Natural killer cell (primary cell): ENCODE results near the gene GABRB3. TPM values are rescaled to one million over a fixed set of nuclear protein-coding genes. Genes with fewer than 3 reads are reported as not detected.

Experiments used
- ATAC-seq, 3 donors: fragments of 150-1000 bp in 2 of 3; fragments of 200-7000 bp in 1 of 3; cut with Tn5 transposase; 1 replicate in 1 of 3; 2 replicates in 2 of 3; pipeline ENCODE4 v1.10.0; 2021; ENCODE audit warnings: mild to moderate bottlenecking in 2 of 3, moderate library complexity in 2 of 3
- DNase-seq, 2 donors: peaks; one replicate each; pipeline versions ENCODE4 v3.0.0 to v3.0.0-alpha.2; 2013 to 2021; ENCODE audit warnings: mixed read lengths in 1 of 2
- H3K27ac ChIP-seq: one replicate; pipeline ENCODE4 v1.5.1; 2013; ENCODE audit warnings: mild to moderate bottlenecking, low read length
- H3K27me3 ChIP-seq: one replicate; pipeline ENCODE4 v1.6.1; 2013; ENCODE audit warnings: low read length; ENCODE audit not compliant: control insufficient read depth, insufficient read depth
- H3K36me3 ChIP-seq: one replicate; pipeline ENCODE4 v1.6.1; 2013; ENCODE audit warnings: low read length; ENCODE audit not compliant: control insufficient read depth, insufficient read depth
- H3K4me1 ChIP-seq: one replicate; pipeline ENCODE4 v1.6.1; 2013; ENCODE audit warnings: low read length; ENCODE audit not compliant: control insufficient read depth, insufficient read depth
- H3K4me3 ChIP-seq: one replicate; pipeline ENCODE4 v1.5.1; 2013; ENCODE audit warnings: low read length
- H3K9me3 ChIP-seq: one replicate; pipeline ENCODE4 v1.6.1; 2013; ENCODE audit warnings: low read length; ENCODE audit not compliant: control insufficient read depth, insufficient read depth
- H3K27ac Mint-ChIP-seq, 2 donors: one replicate each; pipeline ENCODE4 v1.8.0; 2022; ENCODE audit warnings: mild to moderate bottlenecking in 2 of 2, mixed read lengths in 2 of 2, moderate library complexity in 1 of 2
- H3K27me3 Mint-ChIP-seq, 2 donors: one replicate each; pipeline ENCODE4 v1.8.0; 2022; ENCODE audit warnings: low read depth in 2 of 2, mixed read lengths in 2 of 2
- H3K36me3 Mint-ChIP-seq: one replicate; pipeline ENCODE4 v1.8.0; 2022; ENCODE audit warnings: mixed read lengths
- H3K4me1 Mint-ChIP-seq, 2 donors: one replicate each; pipeline ENCODE4 v1.8.0; 2022; ENCODE audit warnings: mixed read lengths in 2 of 2
- H3K4me3 Mint-ChIP-seq: one replicate; pipeline ENCODE4 v1.8.0; 2022; ENCODE audit warnings: mild to moderate bottlenecking, moderate library complexity, mixed read lengths
- H3K9me3 Mint-ChIP-seq, 2 donors: one replicate each; pipeline ENCODE4 v1.8.0; 2022; ENCODE audit warnings: mixed read lengths in 2 of 2
- WGBS: methylation state at CpG from one replicate; pipeline ENCODE4 v1.1.7; 2013; ENCODE audit warnings: missing lambda C conversion rate; ENCODE audit not compliant: insufficient coverage; 5-methylcytosine and 5-hydroxymethylcytosine counted together
- intact Hi-C: fragments of 100-400 bp; cut with micrococcal nuclease; formaldehyde crosslinking; loops from one replicate; pipeline ENCODE4 v1.14.2; 2022
- total RNA-seq, 4 donors: library from RNA; stranded (reverse); fragments of 120-200 nt in 1 of 4; gene quantifications; one replicate each; pipeline versions ENCODE4 v1.2.3 to v1.2.4, GENCODE V29; 2013 to 2022
- TF ChIP-seq, protein P1 (sequence below): fragments of 200-600 bp; IDR thresholded peaks from one replicate; pipeline ENCODE4 v1.8.0; 2022; ENCODE audit warnings: antibody characterized with exemption

The GABRB3 gene
- total RNA-seq, 3 donors from 2014 or later (not counting 1 experiment from before 2014, with no cell fraction given), result not detected

DNA sequence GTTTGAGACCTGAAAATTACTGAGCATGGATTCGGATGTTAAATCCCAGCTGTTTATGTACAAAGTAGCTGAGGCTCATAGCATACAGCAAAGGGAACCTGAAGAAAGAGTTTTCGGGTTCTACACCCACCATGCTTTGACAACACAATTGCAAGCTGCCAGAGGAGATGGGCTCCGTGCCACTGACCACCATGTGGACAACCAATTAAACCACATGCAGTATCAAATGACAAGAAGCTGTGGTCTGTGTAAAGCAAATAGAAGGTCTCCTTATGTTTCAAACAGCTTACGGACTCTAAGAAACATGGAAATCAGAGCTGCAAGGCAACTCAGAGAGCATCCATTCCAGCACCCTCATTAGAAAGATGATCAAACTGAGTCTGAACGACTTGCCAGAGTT lies 12.9 kb downstream of the GABRB3 start:
- no peak for DNase-seq
- Mint-ChIP-seq H3K36me3 (no peaks in the 10 kb centered on the region), H3K4me1 (no peaks in the 10 kb centered on the region), H3K27ac (no peak overlapping the region), H3K4me3 (no peak overlapping the region), H3K27me3 (no peaks in the 10 kb centered on the region), H3K9me3 (peaks cover 2 to 11% of the 10 kb centered on the region in 2 donors)
- no peaks in the 10 kb centered on the region for H3K9me3 ChIP-seq
- H3K4me3 ChIP-seq, result no peak overlapping the region
- no peaks in the 10 kb centered on the region for H3K27me3 ChIP-seq
- no peak for ATAC-seq
- 61% methylated on average over 4 of the region's 5 CpGs for WGBS
- TF ChIP-seq, protein P1, sequence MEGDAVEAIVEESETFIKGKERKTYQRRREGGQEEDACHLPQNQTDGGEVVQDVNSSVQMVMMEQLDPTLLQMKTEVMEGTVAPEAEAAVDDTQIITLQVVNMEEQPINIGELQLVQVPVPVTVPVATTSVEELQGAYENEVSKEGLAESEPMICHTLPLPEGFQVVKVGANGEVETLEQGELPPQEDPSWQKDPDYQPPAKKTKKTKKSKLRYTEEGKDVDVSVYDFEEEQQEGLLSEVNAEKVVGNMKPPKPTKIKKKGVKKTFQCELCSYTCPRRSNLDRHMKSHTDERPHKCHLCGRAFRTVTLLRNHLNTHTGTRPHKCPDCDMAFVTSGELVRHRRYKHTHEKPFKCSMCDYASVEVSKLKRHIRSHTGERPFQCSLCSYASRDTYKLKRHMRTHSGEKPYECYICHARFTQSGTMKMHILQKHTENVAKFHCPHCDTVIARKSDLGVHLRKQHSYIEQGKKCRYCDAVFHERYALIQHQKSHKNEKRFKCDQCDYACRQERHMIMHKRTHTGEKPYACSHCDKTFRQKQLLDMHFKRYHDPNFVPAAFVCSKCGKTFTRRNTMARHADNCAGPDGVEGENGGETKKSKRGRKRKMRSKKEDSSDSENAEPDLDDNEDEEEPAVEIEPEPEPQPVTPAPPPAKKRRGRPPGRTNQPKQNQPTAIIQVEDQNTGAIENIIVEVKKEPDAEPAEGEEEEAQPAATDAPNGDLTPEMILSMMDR, result no peak
- H3K36me3 ChIP-seq, result no peaks in the 10 kb centered on the region
- H3K27ac ChIP-seq, result no peak overlapping the region
- intact Hi-C loops, result no loop called here
- H3K4me1 ChIP-seq, result no peaks in the 10 kb centered on the region

DNA sequence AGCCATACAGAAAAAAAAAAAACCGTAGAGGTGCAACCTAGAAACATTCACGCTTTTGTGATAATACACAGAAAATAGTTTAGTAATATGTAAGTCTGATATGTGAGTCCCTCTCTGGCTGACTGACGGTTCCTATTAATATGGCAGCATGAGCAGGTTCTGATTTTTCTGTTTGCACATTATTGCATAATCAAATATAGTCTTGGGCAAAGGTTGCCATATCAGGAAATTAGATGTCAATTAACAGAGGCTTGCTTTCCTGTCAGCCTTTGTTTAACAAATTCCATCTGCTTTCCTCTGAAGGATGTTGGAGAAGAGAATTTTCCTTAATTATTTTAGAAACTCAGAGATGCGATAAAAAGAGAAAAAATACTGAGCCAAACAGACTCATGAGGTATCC lies 14.8 kb downstream of the GABRB3 start:
- Mint-ChIP-seq H3K36me3 (no peaks in the 10 kb centered on the region), H3K4me1 (no peaks in the 10 kb centered on the region), H3K4me3 (no peak overlapping the region), H3K9me3 (peaks cover 14 to 20% of the 10 kb centered on the region in 2 donors), H3K27me3 (no peaks in the 10 kb centered on the region), H3K27ac (no peak overlapping the region)
- H3K4me1 ChIP-seq, result no peaks in the 10 kb centered on the region
- intact Hi-C loops, result no loop called here
- TF ChIP-seq, protein P1, result no peak
- no peak overlapping the region for H3K4me3 ChIP-seq
- no peak overlapping the region for H3K27ac ChIP-seq
- no peaks in the 10 kb centered on the region for H3K9me3 ChIP-seq
- no peaks in the 10 kb centered on the region for H3K27me3 ChIP-seq
- H3K36me3 ChIP-seq, result no peaks in the 10 kb centered on the region
- DNase-seq, result no peak
- no peak for ATAC-seq
- 42% methylated on average over 4 of the region's 4 CpGs for WGBS

DNA sequence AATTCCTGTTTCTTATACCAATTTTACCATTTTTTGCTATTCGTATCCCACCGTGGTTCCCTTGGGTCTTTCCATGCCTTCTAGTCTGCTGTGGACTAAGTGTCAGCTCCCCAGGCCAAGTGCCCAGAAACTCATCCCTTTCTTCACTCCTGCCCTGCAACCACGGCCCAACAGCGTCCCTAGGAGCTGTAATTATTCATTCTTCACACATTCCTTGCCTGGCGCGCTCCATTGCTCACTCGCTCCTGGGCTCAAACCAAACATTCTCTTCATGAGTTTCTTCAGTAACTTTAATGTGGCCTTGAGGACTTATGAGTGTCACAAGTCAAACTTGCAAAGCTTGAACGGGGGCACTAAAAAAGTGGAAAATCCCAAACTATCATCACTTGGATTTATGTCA lies 15.7 kb downstream of the GABRB3 start:
- no peak for DNase-seq
- Mint-ChIP-seq H3K27ac (no peak overlapping the region), H3K4me1 (no peaks in the 10 kb centered on the region), H3K4me3 (no peak overlapping the region), H3K36me3 (no peaks in the 10 kb centered on the region), H3K9me3 (peaks cover 14 to 22% of the 10 kb centered on the region in 2 donors), H3K27me3 (no peaks in the 10 kb centered on the region)
- no peak for ATAC-seq
- Histone ChIP-seq H3K36me3 (no peaks in the 10 kb centered on the region), H3K4me3 (no peak overlapping the region), H3K27me3 (no peaks in the 10 kb centered on the region), H3K9me3 (no peaks in the 10 kb centered on the region), H3K27ac (no peak overlapping the region), H3K4me1 (no peaks in the 10 kb centered on the region)
- TF ChIP-seq, protein P1, result no peak
- 68% methylated on average over 8 of the region's 8 CpGs for WGBS
- intact Hi-C loops, result no loop called here

DNA sequence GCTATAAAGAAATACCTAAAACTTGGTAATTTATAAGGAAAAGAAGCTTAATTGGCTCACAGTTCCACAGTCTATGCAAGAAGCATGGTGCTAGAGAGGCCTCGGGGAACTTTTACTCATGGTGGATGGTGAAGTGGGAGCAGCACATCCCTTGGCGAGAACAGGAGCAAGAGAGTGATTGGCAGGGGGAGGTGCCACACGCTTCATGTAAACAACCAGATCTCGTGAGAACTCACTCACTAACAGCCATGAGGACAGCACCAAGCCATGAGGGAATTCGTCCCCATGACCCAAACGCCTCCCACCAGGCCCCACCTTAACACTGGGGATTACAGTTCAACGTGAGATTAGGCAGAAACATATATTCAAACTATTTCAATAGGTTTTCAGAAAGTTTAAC lies 28.0 kb downstream of the GABRB3 start:
- Mint-ChIP-seq H3K4me1 (no peaks in the 10 kb centered on the region), H3K27ac (no peak overlapping the region), H3K4me3 (no peak overlapping the region), H3K36me3 (no peaks in the 10 kb centered on the region), H3K27me3 (no peaks in the 10 kb centered on the region), H3K9me3 (peaks cover 2 to 15% of the 10 kb centered on the region in 2 donors)
- H3K36me3 ChIP-seq, result no peaks in the 10 kb centered on the region
- 75% methylated on average over 6 of the region's 7 CpGs for WGBS
- TF ChIP-seq, protein P1, result no peak
- no peak for ATAC-seq
- intact Hi-C loops, result no loop called here
- H3K27ac ChIP-seq, result no peak overlapping the region
- no peaks in the 10 kb centered on the region for H3K27me3 ChIP-seq
- no peak overlapping the region for H3K4me3 ChIP-seq
- H3K4me1 ChIP-seq, result no peaks in the 10 kb centered on the region
- H3K9me3 ChIP-seq, result no peaks in the 10 kb centered on the region
- DNase-seq, result no peak
